Ecto neural progenitor cell (in vitro differentiated cells): ENCODE results near the gene TTC31.

Source experiments
- DNase-seq: peaks from one replicate; pipeline ENCODE4 v3.0.0-alpha.2; 2018; ENCODE audit warnings: low spot score

Gene TTC31

GRCh38 chr2:74505448-74506246, 22.8 kb downstream of the TTC31 start:
- no peak for DNase-seq

- peak; percentile 97 for DNase-seq
Observed at GRCh38 chr2:74507145-74507925, 24.5 kb downstream of the TTC31 start, which contains the start of gene PCGF1. Gene PCGF1 (minus strand): TSS chr2:74507695. CDS start chr2:74507668, 27 bp downstream.

- DNase-seq: no peak
Observed at GRCh38 chr2:74507926-74508520, 25.1 kb downstream of the TTC31 start.

- no peak for DNase-seq
Observed at GRCh38 chr2:74510272-74510671, 27.4 kb downstream of the TTC31 start.

- no peak for DNase-seq
Observed at GRCh38 chr2:74511104-74511989, 28.5 kb downstream of the TTC31 start.

GRCh38 chr2:74512744-74513604, 30.1 kb downstream of the TTC31 start:
- peak; percentile 82 for DNase-seq

- DNase-seq: peak; percentile 62
Observed at GRCh38 chr2:74513605-74514367, 30.9 kb downstream of the TTC31 start.

GRCh38 chr2:74514368-74515270, 31.7 kb downstream of the TTC31 start, which contains the start of gene TLX2:
Gene TLX2 (plus strand): TSS chr2:74514450. CDS start chr2:74514807, 357 bp downstream.
- peak; percentile 64 for DNase-seq

- peak; percentile 61 for DNase-seq
Observed at GRCh38 chr2:74515271-74515980, 32.5 kb downstream of the TTC31 start.

- DNase-seq: peak; percentile 82
Observed at GRCh38 chr2:74515981-74516633, 33.2 kb downstream of the TTC31 start.

- no peak for DNase-seq
Observed at GRCh38 chr2:74516650-74517049, 33.8 kb downstream of the TTC31 start.

- no peak for DNase-seq
Observed at GRCh38 chr2:74522516-74522915, 39.6 kb downstream of the TTC31 start.

- DNase-seq: no peak
Observed at GRCh38 chr2:74524005-74524404, 41.1 kb downstream of the TTC31 start.

- no peak for DNase-seq
Observed at GRCh38 chr2:74524955-74525716, 42.3 kb downstream of the TTC31 start.

GRCh38 chr2:74525717-74526648, 43.1 kb downstream of the TTC31 start, which contains the start of gene DQX1:
Gene DQX1 (minus strand): TSS chr2:74526231. CDS start chr2:74525729, 502 bp downstream.
- no peak for DNase-seq
